Cardiac septum (tissue), 1 donor: ENCODE results near the gene POU2F1. TPM values are rescaled to one million over a fixed set of nuclear protein-coding genes. Genes with fewer than 3 reads are reported as not detected.
"Not testable (repeated sequence)": the region's sequence is repeated elsewhere in the genome, so short reads cannot be mapped to it uniquely, and the experiment has no call there.

Experiments used
- DNase-seq: peaks from one replicate; pipeline ENCODE4 v3.0.0-alpha.2; 2020; ENCODE audit warnings: low spot score
- intact Hi-C: fragments of 100-400 bp; cut with DNase I; formaldehyde crosslinking; loops from one replicate; pipeline ENCODE4 v1.14.0; 2022
- total RNA-seq: library from RNA; stranded (reverse); fragmentation: NEBNext Ultra II Directional; extraction: Animal tissue kit (Norgen Biotek cat#: 25700); gene quantifications from one replicate; pipeline ENCODE4 v1.2.1, GENCODE V29; 2021
- donor health status: DM: no; HTN: no; CAD: no.

POU2F1 gene
- total RNA-seq, 1 donor from 2014 or later = 9.9 TPM

- no peak for DNase-seq
- intact Hi-C loops = loop anchor here (5.0 kb wide), 1 partner anchor 36 kb away; no protein-coding TSS in a partner anchor
Measured at GRCh38 chr1:167225920-167226319, 5.2 kb downstream of the POU2F1 start.

DNA sequence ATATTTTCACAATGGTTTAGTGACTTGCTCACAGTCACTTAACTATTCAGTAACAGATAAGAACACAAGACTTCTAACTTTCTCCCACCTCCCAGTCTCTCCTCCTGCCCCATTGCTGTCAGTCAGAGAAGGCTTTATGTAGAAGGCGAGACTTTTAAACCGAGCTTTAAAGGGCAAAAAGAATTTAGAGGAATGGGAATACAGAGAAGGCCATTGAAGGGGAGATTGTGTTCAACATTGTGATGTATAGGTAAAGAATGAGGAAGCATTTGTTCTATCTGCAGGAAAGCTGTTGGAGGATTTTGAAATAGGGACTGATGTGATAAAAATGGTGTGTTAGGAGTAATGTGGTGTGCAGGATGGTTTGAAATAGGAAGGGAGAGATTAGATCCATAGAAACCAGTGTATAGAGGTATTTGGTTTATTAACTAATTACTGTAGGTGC, 7.3 kb downstream of the POU2F1 start:
- no peak for DNase-seq

GRCh38 chr1:167229719-167230385, 9.2 kb downstream of the POU2F1 start:
- DNase-seq = no peak
- intact Hi-C loops = loop anchor here (5.0 kb wide), 1 partner anchor 32 kb away; no protein-coding TSS in a partner anchor

More for the DNA sequence above, 7.3 kb downstream of the POU2F1 start:
- intact Hi-C loops = loop anchor here (5.0 kb wide), 1 partner anchor 34 kb away; no protein-coding TSS in a partner anchor

- intact Hi-C loops = no loop called here
- DNase-seq = no peak
Measured at GRCh38 chr1:167230437-167230836, 9.8 kb downstream of the POU2F1 start.

- DNase-seq = no peak
- intact Hi-C loops = no loop called here
Measured at GRCh38 chr1:167231873-167232450, 11.3 kb downstream of the POU2F1 start.

GRCh38 chr1:167232801-167233200, 12.1 kb downstream of the POU2F1 start:
- intact Hi-C loops = no loop called here
- DNase-seq = no peak

DNA sequence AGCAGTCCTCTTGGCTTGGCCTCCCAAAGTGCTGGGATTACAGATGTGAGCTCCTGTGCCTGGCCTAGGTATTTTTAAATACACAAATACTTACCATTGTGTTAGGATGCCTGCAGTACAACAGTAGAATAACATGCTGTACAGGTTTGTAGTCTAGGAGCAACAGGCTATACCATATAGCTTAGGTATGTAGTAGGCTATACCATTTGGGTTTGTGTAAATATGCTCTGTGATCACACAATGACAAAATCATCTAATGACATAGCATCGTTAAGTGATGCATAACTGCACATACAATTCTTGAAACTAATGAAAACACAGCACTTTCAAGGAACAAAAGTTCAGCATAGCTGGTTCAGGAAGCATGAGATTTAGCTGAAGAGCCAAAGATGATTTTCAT, 12.7 kb downstream of the POU2F1 start:
- intact Hi-C loops = no loop called here
- no peak for DNase-seq

GRCh38 chr1:167237000-167237399, 16.3 kb downstream of the POU2F1 start:
- no peak for DNase-seq
- intact Hi-C loops = no loop called here

DNA sequence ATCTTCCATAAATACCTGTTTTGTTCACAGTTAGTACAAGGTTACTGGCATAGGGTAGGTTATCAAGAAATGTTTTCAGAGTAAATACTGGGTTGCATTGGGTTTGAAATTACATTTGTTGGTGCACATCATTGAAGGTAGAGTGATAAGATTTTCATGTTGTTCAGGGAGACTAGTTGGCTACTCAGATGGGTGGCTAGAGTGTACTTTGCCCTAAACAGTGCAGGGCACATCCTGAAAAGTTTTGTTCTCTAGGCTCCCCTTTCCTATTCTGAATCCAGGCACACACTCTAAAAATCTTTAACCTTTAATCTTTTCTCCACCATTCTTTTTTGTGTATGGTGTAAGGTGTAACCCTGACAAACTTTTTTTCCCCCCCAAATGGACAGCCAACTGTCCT, 18.0 kb downstream of the POU2F1 start:
- intact Hi-C loops = no loop called here
- no peak for DNase-seq

DNA sequence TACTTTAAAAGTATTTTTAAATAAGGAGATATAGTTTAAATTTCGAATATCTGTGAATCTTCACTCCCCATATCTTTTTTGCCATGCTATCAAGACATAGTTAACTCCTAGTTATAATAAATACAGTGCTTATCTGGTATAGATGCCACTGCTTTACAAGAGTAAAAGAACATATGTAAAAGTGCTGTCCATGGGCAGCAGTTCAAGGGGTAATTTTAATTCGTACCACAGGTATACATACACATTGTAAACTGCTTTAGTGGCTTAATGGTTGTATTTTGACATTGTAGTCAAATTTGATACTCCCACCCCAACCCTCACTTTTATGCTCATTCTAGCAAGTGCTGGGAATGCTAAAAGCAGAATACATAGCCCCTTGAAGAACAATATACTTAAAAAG, 18.6 kb downstream of the POU2F1 start:
- intact Hi-C loops = no loop called here
- DNase-seq = no peak

DNA sequence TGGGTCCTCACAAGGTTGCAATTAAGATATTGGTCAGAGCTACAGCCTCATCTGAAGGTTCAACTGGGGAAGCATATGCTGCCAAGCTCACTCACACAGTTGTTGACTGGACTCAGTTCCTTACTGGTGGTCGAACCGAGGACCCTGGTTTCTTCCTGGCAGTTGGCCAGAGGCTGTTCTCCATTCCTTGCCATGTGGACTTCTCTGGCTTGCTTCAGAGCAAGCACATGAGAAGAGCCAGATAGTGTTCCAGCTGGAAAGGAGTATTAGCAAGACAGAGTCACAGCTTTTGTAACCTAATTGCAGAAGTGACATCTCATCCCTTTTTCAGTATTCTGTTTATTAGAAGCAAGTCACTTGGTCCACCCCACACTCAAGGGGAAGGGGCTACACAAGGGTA, 23.6 kb downstream of the POU2F1 start:
- DNase-seq = no peak
- intact Hi-C loops = no loop called here

GRCh38 chr1:167245168-167245567, 24.5 kb downstream of the POU2F1 start:
- intact Hi-C loops, DNase-seq: not testable (repeated sequence)

GRCh38 chr1:167246971-167247370, 26.3 kb downstream of the POU2F1 start:
- intact Hi-C loops = no loop called here
- no peak for DNase-seq

GRCh38 chr1:167247754-167248153, 27.1 kb downstream of the POU2F1 start:
- intact Hi-C loops = no loop called here
- DNase-seq = no peak

DNA sequence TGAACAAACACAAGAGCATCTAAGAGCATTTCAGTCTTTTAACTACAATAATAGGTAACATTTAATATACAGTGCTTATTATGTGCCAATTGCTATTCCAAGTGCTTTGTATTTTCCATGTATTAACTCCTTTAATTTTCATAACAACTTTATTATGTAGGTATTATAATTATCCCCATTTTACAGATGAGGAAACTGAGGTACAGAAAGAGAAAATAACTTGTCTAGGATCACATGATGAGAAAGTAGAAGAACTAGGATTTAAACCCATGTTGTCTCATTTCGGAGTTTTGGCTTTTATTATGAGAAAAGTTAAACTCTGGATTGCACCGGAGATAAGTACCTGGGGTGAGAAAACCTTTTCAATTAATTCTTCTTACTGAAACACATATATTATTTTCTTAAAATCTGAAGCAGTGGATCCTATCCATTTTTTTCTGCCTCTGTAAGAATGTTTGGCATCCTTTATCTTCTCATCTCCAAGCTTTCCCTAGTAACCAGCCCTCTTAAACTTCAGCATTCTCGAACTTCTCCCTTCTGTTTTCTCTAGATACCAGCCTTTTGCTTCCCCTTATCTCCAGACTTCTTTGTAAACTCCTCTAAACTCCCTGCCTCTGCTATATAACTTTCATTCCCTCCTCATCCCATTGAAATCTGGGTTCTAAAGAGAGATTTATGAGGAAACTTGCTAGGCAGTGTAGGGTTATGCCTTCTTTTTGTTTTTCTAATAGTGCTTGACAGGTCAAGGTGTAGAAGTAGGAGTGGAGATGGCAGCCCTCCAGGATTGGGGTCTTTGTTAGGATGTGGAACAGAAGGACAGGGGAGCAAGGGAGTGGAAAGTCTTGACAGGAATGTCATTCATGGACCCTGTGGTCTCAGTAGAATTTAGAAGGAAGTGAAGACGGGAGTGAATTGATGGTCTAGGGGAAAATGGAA, 28.3 kb downstream of the POU2F1 start:
- intact Hi-C loops = no loop called here
- no peak for DNase-seq

GRCh38 chr1:167249702-167250101, 29.0 kb downstream of the POU2F1 start:
- intact Hi-C loops = no loop called here
- no peak for DNase-seq

DNA sequence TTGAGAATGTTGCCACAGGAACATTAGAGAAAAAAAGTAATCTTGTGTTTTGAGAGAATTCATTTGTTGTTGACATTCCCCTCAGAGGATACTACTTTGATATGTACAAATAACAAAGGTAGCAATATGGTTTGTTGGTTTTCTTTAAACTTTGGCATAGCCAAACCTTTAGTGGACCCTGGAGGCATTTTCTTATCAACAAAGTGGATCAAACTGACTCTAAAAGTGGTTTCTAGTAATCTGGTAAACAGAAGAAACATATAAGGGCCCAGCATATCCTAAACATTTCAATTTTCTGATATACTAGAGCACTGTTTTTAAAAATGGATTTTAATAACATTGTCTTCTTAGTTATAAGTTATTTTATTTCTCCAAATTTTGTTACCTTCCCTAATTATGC, 29.8 kb downstream of the POU2F1 start:
- intact Hi-C loops = no loop called here
- DNase-seq = no peak

DNA sequence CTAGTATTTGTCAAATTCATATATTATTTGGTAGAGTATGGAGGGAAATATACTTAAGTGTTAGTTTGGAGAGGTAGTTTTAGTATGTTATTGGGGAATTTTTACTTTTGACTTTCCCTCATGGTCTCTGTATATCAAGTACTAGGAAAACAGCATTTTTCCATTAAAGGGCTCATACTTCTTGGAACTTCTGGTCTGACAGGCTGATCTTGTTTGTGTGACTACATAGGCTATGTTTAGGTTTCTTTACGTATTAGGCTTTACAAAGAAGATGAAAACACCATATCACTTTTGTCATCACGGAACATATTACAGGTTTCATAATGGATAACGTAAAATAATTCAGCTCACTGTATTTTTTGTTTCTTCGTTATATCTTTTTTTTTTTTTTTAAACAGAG, 30.8 kb downstream of the POU2F1 start:
- no peak for DNase-seq
- intact Hi-C loops = no loop called here

DNA sequence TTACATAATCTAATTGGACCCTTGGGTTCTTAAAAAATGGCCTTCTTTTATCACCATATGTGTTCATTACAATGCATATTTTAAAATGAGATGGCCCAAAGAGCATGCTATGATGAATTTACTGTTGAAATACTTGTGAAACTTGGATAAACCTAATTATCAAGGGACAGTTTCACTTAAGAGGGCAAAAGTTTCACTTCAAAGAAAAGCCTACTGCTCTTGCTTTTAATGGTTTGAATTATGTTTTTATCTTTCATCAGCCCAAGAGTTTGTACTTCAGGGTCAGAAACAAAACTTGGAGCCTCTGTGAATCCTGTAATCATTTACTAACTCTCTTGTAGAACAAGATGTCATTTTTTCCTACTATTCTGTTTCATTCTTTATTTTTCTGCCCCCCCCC, 32.3 kb downstream of the POU2F1 start:
- intact Hi-C loops = no loop called here
- no peak for DNase-seq

DNA sequence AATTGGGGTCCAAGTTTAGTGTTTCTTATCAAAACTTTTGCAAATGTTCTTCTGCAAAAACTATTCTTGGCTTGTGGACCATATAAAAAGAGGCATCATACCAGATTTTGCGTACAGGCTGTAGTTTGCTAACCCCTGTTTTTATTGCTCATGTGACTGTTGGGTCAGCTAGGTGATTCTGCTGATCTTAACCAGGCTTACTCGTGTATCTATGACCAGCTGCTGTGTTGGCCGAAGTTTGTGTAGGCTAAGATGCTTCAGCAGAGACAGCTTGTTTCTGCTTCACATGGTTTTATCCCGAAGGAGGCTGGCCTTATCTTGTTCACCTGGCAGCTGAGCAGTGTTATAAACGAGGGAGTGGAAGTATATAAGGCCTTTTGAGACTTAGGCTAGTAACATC, 38.2 kb downstream of the POU2F1 start:
- intact Hi-C loops = no loop called here
- DNase-seq = no peak
